NCI-H2227 (cell line): ENCODE results near the gene SLC25A42.
A peak's percentile ranks its signal among the peaks of the same experiment; 100 is the strongest.
"Not testable (repeated sequence)": the region's sequence is repeated elsewhere in the genome, so short reads cannot be mapped to it uniquely, and the experiment has no call there.

Experiments used
- DNase-seq: peaks from one replicate; lab custom pipeline; 2025; ENCODE audit not compliant: unreplicated experiment; lab: John Stamatoyannopoulos, UW

The SLC25A42 gene

GRCh38 chr19:19132912-19133311, 69.1 kb downstream of the SLC25A42 start:
- DNase-seq = no peak

GRCh38 chr19:19133985-19134384, 70.2 kb downstream of the SLC25A42 start:
- DNase-seq = no peak

DNA sequence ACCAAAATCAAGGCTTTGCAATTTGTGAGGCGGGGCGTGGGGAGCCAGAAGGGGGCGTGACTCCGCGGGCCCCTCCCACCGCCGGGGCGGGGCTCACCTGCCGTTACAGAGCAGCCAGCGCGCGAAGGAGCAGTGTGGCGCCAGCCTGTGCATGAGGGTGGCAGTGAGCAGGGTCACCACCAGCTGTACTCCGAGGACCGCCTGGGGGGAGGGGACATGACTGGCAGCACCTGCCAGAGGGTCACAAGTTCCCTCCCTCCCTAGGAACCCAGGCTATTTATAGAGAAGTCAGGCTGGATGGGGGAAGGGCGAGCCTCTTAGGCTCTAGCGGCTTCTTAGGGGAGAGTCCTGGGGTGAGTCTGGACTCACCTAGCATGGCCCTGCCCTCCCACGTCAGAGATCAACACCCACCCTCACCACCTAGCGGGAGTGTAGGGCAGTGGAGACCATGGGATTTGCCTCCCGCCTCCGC, 70.9 kb downstream of the SLC25A42 start:
- no peak for DNase-seq

DNA sequence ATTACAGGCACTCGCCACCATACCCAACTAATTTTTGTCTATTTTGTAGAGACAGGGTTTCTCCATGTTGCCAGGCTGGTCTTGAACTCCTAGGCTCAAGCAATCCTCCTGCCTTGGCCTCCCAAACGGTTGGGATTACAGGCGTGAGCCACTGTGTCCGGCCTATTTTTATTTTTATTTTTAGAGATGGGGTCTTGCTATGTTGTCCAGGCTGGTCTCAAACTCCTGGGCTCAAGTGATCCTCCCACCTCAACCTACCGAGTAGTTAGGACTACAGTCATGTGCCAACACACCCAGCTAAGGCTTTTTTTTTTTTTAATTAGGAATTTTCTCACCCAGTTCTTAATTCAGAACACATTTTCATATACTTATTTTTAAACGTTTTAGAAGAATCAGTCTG, 71.9 kb downstream of the SLC25A42 start:
- DNase-seq = not testable (repeated sequence)

GRCh38 chr19:19137556-19138108, 73.8 kb downstream of the SLC25A42 start:
- peak; percentile 6 for DNase-seq

DNA sequence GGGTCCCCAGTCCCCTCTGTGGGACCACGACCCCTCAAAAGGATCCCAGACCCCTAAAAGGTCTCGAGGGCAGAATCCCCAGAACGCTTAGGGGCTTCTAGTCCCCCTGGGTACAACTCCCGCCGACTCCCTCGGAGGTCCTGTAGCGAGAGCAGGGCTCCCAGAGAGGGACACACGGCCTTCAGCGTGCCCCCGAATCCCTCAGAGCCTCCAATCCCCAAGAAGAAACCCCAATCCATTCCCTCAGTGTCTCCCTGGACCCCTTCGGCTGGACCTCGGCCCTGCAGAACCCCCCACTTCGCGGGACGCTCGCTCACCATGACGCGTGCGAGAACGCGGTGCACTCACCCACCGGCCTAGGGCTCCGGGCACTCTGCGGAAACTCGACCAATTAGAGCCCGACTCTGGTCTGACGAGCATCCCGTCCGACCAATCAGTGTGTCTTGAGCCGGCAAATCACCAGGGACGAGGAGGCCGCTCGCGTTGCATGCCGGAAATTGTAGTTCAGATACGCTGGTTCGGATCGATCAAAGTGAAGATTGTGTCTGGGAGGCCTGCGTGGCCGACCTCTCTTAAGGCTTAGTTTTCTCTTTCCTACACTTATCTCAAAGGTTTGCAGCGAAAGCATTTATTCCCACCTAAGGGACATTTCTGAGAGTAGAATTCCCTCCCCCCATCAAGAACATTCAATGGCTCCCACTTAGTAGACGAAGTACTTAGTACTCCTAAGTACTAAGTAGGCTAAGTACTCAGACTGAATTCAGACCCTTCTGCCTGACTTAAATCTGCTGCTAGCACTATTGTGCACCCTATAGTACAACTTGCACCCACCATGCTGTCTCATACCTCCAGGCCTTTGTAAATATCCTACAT, 74.6 kb downstream of the SLC25A42 start, which contains the start of gene TMEM161A:
Gene TMEM161A (minus strand): TSS at position 370 of the 873 bp plus-strand sequence. CDS start 50 bp downstream, at position 320.
- DNase-seq = peak; percentile 95

GRCh38 chr19:19139876-19140229, 76.1 kb downstream of the SLC25A42 start:
- no peak for DNase-seq

- no peak for DNase-seq
These were observed 76.7 kb downstream of the SLC25A42 start for GRCh38 chr19:19140476-19140875.

DNA sequence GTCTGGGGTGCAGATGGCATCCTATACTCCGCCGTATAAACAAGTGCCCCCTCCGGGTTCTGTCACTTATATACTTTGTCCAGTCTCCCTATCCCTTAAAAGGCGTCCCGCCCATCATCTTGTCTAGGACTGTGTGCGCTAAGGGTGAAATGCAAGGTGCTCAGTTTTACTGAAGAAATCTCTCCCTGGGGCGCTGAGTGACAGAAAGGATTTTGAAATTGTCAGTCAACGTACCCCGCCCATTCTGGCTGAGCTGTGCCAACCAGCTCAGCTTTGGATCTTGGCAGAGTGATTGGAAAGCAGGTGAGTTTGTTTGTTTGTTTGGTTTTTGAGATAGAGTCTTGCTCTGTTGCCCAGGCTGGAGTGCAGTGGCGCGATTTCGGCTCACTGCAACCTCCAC, 78.6 kb downstream of the SLC25A42 start:
- no peak for DNase-seq

DNA sequence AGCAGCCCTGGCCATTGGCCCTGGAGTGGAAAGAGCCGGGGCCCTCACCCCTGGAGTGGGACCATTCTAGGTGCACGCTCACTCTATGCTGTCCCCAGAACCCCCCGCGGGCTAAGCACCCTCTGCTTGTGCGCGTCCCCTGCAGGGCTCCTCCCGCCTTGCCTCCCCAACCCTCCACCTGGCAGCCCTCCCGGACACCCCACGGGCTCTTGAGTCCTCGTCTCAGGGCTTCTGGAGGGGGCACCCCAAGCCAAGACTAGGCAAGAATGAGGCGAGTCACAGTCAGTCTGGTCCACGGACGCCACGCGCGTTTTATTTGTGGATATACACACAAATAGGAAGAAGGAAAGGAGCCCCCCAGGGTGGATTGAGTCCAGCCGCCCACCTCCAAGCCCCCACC, 81.5 kb downstream of the SLC25A42 start:
- no peak for DNase-seq

GRCh38 chr19:19145684-19146608, 82.2 kb downstream of the SLC25A42 start:
- peak; percentile 72 for DNase-seq

DNA sequence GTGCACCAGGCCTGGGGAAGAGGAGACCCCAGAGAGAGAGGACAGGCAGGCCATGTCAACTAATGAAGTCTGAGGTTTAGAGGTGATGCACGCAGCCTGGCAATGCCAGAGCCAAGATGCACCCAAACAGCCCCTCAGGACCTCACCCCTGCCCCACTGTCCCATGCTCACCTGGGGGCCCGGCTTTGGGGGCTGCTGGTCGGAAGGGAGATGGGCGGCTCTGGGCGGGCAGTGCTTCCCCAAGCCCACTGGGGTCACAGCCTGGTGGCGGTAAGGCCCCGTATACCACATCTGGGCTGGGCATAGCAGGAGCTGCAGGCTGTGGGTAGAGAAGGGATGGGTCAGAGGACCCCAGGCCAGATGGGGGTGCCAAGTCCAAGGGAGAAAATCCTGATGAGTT, 83.1 kb downstream of the SLC25A42 start:
- DNase-seq = no peak

DNA sequence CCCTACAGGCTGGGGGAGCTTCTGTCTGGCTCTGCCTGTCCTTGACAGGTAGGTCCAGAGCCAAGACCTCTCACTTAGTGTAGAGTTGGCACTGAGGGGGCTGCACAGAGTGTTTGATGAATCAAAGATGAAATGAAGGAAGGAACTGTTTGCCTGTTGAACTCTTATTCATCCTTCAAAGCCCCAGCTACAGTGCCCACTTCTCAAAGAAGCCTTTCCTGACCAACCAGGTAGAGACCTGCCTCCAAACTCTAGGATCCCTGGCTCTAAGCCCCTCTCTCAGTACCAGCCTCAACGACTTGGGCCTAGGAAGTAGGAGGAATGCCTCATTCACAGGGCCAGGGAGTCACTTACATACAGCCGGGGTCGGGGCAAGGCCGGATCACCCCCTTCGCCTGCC, 83.5 kb downstream of the SLC25A42 start:
- no peak for DNase-seq

GRCh38 chr19:19148504-19148903, 84.7 kb downstream of the SLC25A42 start:
- not testable (repeated sequence) for DNase-seq

DNA sequence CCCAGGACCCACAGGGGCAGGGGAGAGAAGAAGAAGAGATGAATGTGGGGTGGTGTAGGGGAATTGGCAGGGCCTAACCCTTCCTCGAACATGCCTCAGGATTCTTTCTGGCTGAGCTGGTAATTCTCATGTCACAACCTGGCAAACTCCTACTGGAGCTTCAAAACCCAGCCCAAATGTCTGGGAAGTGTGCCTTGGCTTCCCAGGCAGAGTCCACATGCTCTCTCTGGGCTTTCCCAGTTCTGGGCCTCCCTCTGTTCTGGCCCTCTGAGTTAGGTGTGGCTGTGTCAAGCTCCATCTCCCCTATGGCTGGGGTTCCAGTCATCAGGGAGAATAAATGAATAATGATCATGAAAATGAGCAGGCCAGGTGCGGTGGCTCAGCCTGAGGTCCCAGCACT, 85.6 kb downstream of the SLC25A42 start:
- no peak for DNase-seq

GRCh38 chr19:19151418-19151817, 87.6 kb downstream of the SLC25A42 start:
- no peak for DNase-seq

DNA sequence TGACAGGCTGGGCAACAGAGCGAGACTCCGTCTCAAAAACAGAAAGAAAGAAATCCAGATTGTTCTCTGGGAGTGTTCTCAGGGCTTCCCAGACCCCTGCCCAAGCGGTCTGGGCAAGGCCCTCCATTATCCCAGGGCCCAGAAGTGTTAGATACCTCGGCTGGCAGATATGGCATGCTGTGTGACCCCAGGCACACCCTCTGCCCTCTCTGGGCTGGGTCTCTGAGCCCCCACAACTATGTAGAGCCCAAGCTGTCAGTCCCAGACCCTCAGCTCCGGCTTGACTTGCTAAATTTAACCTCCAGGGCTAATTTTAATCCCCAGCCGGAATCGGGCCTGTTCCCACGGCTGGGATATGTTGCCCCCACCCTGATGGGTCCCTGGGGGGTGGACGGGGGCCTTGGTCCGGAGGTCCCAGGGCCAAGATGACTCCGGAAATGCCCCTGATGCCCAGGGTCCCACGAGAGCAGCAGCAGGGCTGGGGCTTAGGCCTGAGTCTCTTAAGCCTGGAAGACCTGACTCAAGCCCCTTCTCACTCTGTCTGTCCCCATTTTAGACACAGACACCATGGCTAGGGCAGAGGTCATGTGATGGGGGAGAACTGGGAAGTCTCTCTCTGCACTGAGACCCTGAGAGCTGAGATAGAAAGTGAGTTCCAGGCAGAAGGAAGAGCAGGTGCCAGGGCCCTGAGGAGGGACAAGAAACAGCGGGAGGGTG, 89.0 kb downstream of the SLC25A42 start:
- DNase-seq = no peak

DNA sequence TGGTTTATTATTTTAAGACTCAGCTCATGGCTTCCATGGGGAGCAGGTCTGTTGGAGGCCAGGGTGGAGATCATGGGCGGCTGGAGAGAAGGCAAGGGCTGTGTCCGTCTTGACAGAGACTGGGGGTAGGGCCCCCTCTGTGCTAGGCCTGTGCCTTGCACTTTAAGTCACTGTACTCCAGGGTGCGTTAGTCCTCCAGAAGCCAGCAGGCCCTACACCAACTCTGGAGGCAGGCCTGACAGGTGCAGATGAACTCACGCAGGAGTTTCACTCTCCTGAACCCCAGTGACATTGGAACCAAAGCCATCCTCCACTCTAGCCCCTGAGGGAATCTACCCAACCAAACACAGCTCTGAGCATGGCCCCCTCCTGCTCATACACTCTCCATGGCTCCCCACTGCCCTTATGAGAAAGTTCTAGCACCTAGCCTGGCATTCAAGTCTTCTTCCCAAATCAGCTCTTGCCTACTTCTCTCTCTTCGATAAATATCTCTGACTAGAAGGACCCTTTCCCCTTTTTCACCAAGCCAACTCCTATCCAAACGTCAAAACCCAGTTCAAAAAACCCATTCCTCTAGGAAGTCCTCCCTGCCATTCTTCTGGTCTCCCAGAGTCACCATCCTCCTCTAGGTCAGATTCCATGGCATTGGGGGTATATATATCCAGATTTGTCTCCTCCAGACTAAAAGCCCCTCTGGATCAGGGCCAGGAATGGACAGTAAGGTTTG, 91.1 kb downstream of the SLC25A42 start:
- no peak for DNase-seq

DNA sequence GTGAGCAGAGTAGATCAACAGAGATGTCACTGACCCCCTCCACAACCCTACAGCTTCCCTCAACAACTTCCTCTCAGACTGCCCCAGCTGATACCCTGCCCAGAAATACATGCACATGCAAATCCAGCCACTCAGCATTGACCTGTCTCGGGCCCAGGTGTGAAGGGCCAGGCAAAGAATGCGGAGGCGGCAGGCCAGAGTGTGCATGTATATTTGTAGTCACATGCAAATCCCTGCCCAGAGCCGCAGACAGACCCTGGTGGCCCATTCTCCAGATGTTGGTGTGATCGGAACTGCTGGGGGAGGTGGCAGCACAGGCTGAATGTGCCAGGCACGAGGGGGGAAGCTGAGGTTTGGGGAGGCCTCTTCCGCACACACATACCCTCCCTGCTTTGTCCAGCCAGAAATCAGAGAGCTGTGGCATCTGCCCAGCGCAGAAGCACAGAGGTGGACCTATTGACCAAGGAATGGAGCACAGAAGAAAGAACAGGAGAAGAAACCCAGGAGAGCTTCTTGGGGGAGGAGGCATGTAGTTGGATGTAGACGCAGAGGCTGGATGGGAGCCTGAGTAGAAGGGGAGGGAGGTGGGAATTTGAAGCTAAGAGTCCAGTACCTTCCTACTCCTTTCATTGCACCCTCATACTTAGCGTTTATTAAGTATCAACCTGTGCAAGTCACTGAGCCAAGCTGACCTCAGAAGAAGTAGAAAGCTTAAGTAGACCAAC, 91.9 kb downstream of the SLC25A42 start:
- no peak for DNase-seq
